IPS DF 6.9 (cell line): Measurements from ENCODE around the gene TLR9.

Source experiments
- DNase-seq: peaks from one replicate; pipeline ENCODE4 v3.0.0-alpha.2; 2013; ENCODE audit warnings: low read depth, low spot score
- H3K27ac ChIP-seq: one replicate; pipeline ENCODE4 v1.5.1; 2013; ENCODE audit warnings: low read length, control low read depth
- H3K27me3 ChIP-seq: 2 replicates; pipeline ENCODE4 v1.6.1; 2013; ENCODE audit warnings: mild to moderate bottlenecking, low read length; ENCODE audit not compliant: control insufficient read depth, insufficient read depth
- H3K36me3 ChIP-seq: 2 replicates; pipeline ENCODE4 v1.6.1; 2013; ENCODE audit warnings: low read length; ENCODE audit not compliant: control insufficient read depth, insufficient read depth
- H3K4me1 ChIP-seq: 2 replicates; pipeline ENCODE4 v1.6.1; 2013; ENCODE audit warnings: low read length; ENCODE audit not compliant: control insufficient read depth, insufficient read depth
- H3K4me3 ChIP-seq: 2 replicates; pipeline ENCODE4 v1.5.1; 2013; ENCODE audit warnings: mild to moderate bottlenecking, low read length
- H3K9me3 ChIP-seq: 2 replicates; pipeline ENCODE4 v1.6.1; 2013; ENCODE audit warnings: low read length, inconsistent platforms; ENCODE audit not compliant: control insufficient read depth, insufficient read depth
- WGBS: extraction: QIAGEN DNeasy Blood & Tissue Kit; methylation state at CpG from one replicate; pipeline ENCODE4 v1.1.7; 2013; ENCODE audit warnings: mixed read lengths, missing lambda C conversion rate; ENCODE audit not compliant: insufficient read length, insufficient coverage; 5-methylcytosine and 5-hydroxymethylcytosine counted together

The TLR9 gene

DNA sequence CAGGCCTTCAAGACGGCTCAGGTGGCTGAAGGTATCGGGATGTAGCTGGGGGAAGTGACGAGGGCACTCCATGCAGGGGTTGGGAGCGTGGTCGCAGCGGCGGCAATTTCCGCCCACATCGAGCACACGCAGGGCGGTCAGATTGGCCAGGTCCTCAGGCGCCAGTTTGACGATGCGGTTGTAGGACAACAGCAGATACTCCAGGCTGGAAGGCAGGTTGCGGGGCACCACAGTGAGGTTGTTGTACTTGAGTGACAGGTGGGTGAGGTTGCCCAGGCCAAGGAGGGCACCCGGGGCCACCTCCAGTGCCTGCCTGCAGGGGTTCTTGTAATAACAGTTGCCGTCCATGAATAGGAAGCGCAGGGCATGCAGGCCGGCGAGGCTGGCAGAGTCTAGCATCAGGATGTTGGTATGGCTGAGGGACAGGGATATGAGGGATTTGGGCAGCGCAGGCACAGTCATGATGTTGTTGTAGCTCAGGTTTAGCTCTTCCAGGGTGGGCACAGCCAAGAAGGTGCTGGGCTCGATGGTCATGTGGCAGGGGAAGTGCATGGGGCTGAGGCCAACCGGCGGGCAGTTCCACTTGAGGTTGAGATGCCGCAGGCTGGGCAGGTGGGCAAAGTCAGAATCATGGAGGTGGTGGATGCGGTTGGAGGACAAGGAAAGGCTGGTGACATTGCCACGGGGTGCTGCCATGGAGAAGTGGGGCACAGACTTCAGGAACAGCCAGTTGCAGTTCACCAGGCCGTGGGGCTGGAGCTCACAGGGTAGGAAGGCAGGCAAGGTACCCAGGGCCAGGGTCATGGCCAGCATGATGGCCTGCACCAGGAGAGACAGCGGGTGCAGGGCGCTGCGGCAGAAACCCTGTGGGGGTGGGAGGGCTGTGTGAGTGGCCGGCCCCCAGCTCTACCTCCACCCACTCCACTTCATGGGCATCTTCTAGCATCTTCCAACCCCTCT is 1.7 kb downstream of the TLR9 start:
- Histone ChIP-seq H3K27ac (no peak overlapping the region), H3K4me1 (peaks cover 4% of the 10 kb centered on the region; the same call in 1 of the 2 replicates), H3K9me3 (no peaks in the 10 kb centered on the region), H3K36me3 (no peaks in the 10 kb centered on the region; the same call in 1 of the 2 replicates), H3K4me3 (no peak overlapping the region), H3K27me3 (no peaks in the 10 kb centered on the region)
- WGBS, result no CpG with 5 or more reads among the region's 32 CpGs
- no peak for DNase-seq

DNA sequence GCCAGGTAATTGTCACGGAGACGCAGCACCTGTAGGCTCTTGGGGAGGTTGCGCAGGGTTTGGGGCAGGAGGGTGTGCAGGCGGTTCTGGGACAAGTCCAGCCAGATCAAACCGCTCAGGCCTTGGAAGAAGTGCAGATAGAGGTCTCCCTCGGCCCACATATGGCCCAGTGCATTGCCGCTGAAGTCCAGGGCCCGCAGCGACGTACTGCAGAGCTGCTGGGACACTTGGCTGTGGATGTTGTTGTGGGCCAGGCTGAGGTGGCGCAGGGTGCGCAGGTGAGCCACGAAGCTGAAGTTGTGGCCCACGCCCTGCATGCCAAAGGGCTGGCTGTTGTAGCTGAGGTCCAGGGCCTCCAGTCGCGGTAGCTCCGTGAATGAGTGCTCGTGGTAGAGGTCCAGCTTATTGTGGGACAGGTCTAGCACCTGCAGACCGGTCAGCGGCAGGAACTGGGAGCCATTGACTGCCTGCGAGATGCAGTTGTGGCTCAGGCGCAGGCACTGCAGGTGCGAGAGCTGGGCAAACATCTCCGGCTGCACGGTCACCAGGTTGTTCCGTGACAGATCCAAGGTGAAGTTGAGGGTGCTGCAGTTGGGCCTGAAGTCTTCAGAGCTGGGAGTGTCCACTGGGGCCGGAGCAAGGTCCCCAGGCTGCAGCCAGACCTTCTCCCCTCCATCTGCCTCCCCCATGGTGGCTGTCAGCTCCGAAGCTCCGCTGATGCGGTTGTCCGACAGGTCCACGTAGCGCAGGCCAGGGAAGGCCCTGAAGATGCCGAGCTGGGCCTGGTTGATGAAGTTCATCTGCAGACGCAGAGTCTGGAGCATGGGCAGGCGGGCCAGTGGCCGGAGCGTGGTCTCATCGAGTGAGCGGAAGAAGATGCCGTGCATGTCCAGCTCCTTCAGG is 2.9 kb downstream of the TLR9 start:
- H3K27ac ChIP-seq, result no peak overlapping the region
- WGBS, result no CpG with 5 or more reads among the region's 41 CpGs
- DNase-seq, result no peak
- no peaks in the 10 kb centered on the region for H3K9me3 ChIP-seq
- no peaks in the 10 kb centered on the region for H3K27me3 ChIP-seq
- no peak overlapping the region for H3K4me3 ChIP-seq
- H3K36me3 ChIP-seq, result no peaks in the 10 kb centered on the region
- peaks cover 4% of the 10 kb centered on the region; the same call in 1 of the 2 replicates for H3K4me1 ChIP-seq

GRCh38 chr3:52221563-52222318 is 3.7 kb downstream of the TLR9 start:
- Histone ChIP-seq H3K4me1 (peaks cover 4% of the 10 kb centered on the region; the same call in 1 of the 2 replicates), H3K27me3 (no peaks in the 10 kb centered on the region), H3K36me3 (no peaks in the 10 kb centered on the region), H3K4me3 (no peak overlapping the region), H3K27ac (no peak overlapping the region), H3K9me3 (no peaks in the 10 kb centered on the region)
- no CpG with 5 or more reads among the region's 34 CpGs for WGBS
- no peak for DNase-seq

DNA sequence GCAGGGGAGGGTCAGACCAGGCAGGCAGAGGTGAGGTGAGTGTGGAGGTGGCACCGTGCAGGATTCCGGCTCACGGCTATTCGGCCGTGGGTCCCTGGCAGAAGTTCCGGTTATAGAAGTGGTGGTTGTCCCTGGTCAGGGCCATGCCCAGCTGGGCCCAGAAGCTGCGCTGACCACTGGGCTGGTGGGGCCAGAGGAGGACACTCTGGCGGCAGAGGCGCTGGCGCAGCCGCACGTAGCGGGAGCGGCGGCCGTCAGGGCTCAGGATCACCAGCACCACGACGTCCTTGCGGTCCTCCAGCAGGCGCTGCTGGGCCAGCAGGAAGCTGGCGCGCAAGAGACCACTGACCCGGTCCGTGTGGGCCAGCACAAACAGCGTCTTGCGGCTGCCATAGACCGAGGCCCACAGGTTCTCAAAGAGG is 4.3 kb downstream of the TLR9 start:
- H3K4me1 ChIP-seq, result peaks cover 4% of the 10 kb centered on the region; the same call in 1 of the 2 replicates
- H3K36me3 ChIP-seq, result no peaks in the 10 kb centered on the region
- WGBS, result no CpG with 5 or more reads among the region's 27 CpGs

DNA sequence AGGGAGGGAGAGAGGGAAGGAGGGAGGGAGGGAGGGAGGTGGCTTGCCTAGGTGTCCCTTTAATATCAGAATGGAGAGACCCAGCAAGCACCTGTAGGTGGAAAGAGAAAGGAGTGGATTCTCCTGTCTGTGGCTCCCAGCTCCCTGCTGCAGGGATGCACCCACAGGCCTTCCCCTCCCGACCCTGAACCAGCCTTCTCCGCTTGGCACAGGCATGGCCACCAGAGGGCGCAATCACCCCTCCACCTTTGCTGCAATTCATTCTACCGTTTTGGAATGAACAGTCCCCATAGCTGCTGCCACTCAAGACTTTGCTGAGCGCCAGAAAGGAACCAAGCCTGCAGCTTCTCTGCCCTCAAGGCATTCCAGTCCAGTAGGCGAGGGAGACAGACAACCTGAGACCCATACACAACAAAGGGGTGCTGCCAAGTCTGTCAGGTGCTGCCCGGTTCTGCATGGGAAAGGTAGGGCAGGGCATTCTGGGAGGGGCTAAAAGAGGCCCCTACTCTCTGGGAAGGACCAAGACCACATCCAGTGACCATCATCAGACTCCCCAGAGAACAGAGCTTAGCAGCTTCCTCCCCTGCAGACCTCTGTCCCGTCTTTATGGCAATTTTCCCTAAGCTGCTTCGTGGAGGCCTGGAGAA is 4.9 kb downstream of the TLR9 start:
- H3K27me3 ChIP-seq, result no peaks in the 10 kb centered on the region
- no peaks in the 10 kb centered on the region; the same call in 1 of the 2 replicates for H3K36me3 ChIP-seq
- H3K27ac ChIP-seq, result no peak overlapping the region
- 0 out of 2 replicates have a peak, but pooled peaks cover 2% of the 10 kb centered on the region for H3K4me1 ChIP-seq
- H3K9me3 ChIP-seq, result no peaks in the 10 kb centered on the region
- DNase-seq, result peak; percentile 81
- WGBS, result no CpG with 5 or more reads among the region's 9 CpGs
- no peak overlapping the region for H3K4me3 ChIP-seq

More for the DNA sequence above, 4.3 kb downstream of the TLR9 start:
- no peak for DNase-seq
- no peak overlapping the region for H3K4me3 ChIP-seq
- no peak overlapping the region for H3K27ac ChIP-seq
- H3K9me3 ChIP-seq, result no peaks in the 10 kb centered on the region
- H3K27me3 ChIP-seq, result no peaks in the 10 kb centered on the region

DNA sequence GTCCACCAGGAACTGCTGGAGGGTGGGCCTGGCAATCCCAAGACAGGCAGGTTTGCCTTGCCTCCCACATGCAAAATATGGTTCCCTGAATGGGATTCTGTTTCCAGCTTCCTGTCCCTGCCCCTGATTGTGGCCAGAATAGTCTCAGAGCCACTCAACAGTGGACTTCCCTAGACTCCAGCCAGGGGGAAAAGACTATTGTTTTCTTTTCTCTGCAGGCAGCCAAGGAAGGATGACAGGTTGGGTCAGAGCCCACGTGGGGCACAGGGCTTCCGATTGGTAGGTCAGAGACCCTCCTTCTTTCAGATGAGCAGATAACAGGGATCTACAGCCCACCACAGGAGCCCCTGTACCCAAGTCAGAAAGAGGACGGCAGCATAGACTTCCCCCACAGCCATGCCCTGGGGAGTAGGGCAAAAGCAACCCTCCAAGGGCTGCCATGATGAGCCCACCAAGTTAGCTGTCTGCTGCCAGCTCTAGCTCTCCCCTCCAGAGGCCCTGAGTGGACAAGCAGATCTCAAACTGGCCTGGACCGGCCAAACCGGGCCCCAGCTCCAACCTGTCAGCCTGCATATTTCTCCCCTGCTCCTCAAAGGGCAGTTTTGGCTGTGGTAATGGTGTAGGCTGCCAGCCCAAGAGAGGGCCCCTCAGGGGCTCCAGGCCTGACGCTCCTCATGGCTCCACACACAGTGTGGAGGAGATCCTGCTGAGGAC is 6.4 kb downstream of the TLR9 start:
- DNase-seq, result no peak
- no peak overlapping the region for H3K27ac ChIP-seq
- H3K4me1 ChIP-seq, result no peaks in the 10 kb centered on the region
- no CpG with 5 or more reads among the region's 6 CpGs for WGBS
- H3K36me3 ChIP-seq, result peaks cover 8% of the 10 kb centered on the region; the same call in 1 of the 2 replicates
- H3K4me3 ChIP-seq, result no peak overlapping the region
- no peaks in the 10 kb centered on the region for H3K27me3 ChIP-seq
- no peaks in the 10 kb centered on the region for H3K9me3 ChIP-seq

- Histone ChIP-seq H3K4me1 (no peaks in the 10 kb centered on the region), H3K27me3 (no peaks in the 10 kb centered on the region), H3K4me3 (no peak overlapping the region), H3K9me3 (no peaks in the 10 kb centered on the region), H3K36me3 (peaks cover 8% of the 10 kb centered on the region; the same call in 1 of the 2 replicates), H3K27ac (no peak overlapping the region)
- WGBS, result no CpG with 5 or more reads among the region's 12 CpGs
- DNase-seq, result no peak
These were observed 7.0 kb downstream of the TLR9 start for GRCh38 chr3:52218454-52218853.

DNA sequence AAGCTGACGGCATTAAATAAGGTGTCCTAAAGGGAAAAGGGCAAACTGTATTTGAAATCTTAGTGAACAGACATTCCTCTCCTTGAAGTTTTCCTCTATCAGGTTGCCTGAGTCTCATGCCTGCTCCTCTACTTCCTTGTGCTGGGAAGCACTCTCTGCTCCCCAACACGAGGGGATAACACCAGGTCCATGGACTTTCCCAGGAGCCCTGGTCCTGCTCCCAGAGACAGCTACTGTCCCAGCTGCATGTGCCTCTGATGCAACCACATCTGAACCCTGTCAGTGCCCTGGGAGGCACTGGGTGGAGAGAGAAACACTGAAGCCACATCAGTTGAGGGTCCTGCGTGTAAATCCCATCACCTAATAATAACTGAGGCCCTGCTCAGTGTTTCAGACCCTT is 7.4 kb downstream of the TLR9 start:
- Histone ChIP-seq H3K27ac (no peak overlapping the region), H3K36me3 (peaks cover 9% of the 10 kb centered on the region; the same call in 1 of the 2 replicates), H3K9me3 (no peaks in the 10 kb centered on the region), H3K4me3 (no peak overlapping the region), H3K27me3 (no peaks in the 10 kb centered on the region), H3K4me1 (no peaks in the 10 kb centered on the region)
- DNase-seq, result no peak
- no CpG with 5 or more reads among the region's 3 CpGs for WGBS

- no peak overlapping the region for H3K27ac ChIP-seq
- H3K36me3 ChIP-seq, result peaks cover 12% of the 10 kb centered on the region; the same call in 1 of the 2 replicates
- no peaks in the 10 kb centered on the region for H3K9me3 ChIP-seq
- H3K27me3 ChIP-seq, result no peaks in the 10 kb centered on the region
- DNase-seq, result no peak
- no peak overlapping the region for H3K4me3 ChIP-seq
- WGBS, result no CpG with 5 or more reads among the region's 10 CpGs
- no peaks in the 10 kb centered on the region for H3K4me1 ChIP-seq
These were observed 8.0 kb downstream of the TLR9 start for GRCh38 chr3:52217409-52217805.
